GM18951 (cell line): Measurements from ENCODE around the gene CBLL1.

Source experiments
- POLR2A ChIP-seq: IDR thresholded peaks from 4 replicates; pipeline ENCODE4 v1.6.1; 2011; ENCODE audit warnings: mild to moderate bottlenecking; ENCODE audit not compliant: insufficient read length, insufficient read depth; ENCODE audit errors: extremely low read depth
- in situ Hi-C: fragments of 300-500 bp; cut with MboI; formaldehyde crosslinking; loops from one replicate; pipeline ENCODE4 v1.12.0; 2022; ENCODE audit warnings: low sequenced_read_pairs, mixed read lengths, inconsistent platforms; ENCODE audit not compliant: unreplicated experiment

Gene CBLL1, protein sequence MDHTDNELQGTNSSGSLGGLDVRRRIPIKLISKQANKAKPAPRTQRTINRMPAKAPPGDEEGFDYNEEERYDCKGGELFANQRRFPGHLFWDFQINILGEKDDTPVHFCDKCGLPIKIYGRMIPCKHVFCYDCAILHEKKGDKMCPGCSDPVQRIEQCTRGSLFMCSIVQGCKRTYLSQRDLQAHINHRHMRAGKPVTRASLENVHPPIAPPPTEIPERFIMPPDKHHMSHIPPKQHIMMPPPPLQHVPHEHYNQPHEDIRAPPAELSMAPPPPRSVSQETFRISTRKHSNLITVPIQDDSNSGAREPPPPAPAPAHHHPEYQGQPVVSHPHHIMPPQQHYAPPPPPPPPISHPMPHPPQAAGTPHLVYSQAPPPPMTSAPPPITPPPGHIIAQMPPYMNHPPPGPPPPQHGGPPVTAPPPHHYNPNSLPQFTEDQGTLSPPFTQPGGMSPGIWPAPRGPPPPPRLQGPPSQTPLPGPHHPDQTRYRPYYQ

DNA sequence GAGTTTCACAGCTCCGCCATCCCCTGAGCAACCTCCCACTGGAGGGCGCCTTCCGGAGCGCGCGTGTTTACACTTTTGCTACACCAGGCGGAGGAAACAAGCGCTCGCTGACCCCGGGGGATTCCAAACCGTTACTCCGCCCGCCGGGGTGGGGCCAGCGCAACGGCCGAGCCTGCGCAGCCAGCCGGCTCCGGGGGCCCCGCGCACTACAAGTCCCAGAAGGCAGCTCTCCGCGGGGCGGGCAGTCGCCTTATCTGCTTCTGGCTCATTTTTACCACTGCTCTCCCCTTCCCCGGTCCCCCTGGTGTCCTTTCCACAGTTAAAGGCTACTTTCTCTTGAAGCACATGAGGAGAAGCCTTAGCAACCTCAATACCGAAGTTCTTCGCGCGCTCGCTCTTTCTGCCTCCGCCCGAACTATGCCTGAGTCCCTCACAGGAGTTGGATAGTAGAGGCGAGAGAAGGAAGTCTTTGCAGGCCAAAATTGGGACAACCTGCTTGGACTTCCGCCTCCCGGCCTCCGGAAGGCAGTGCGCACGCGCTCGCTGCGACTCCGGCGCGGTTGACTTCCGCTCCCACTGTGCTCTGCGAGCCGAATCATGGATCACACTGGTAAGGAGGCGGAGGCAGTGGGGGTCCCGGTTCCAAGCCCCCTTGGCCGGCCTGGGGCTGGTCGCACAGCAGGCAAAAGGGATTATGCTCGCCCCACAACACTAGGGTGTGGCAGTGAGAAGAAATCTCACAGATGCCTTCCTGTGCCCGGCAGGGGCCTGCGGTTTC is at the start of gene CBLL1:
CBLL1 (plus strand) TSS at position 576 of the 778 bp plus-strand sequence; CDS start at position 598, 22 bp downstream.
- TF ChIP-seq POLR2A, result peak; percentile 84
- in situ Hi-C loops, result no loop called here

DNA sequence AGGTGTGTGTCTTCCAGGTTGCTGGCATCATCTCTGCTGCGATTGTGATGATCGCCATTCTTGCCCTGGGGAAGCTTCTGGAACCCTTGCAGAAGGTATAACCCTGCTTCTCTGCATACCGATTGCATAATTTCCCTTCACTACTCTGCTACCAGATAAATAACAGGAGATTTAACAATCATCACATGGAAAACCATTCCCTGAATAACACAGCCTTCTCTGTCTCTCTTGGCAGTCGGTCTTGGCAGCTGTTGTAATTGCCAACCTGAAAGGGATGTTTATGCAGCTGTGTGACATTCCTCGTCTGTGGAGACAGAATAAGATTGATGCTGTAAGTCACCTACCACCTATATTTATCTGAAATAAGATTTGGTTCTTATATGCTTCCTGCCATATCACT is 49.6 kb upstream of the CBLL1 start:
- no peak for TF ChIP-seq POLR2A
- in situ Hi-C loops, result no loop called here

GRCh38 chr7:107696330-107696946 is 47.5 kb upstream of the CBLL1 start:
- no peak for TF ChIP-seq POLR2A
- in situ Hi-C loops, result no loop called here

DNA sequence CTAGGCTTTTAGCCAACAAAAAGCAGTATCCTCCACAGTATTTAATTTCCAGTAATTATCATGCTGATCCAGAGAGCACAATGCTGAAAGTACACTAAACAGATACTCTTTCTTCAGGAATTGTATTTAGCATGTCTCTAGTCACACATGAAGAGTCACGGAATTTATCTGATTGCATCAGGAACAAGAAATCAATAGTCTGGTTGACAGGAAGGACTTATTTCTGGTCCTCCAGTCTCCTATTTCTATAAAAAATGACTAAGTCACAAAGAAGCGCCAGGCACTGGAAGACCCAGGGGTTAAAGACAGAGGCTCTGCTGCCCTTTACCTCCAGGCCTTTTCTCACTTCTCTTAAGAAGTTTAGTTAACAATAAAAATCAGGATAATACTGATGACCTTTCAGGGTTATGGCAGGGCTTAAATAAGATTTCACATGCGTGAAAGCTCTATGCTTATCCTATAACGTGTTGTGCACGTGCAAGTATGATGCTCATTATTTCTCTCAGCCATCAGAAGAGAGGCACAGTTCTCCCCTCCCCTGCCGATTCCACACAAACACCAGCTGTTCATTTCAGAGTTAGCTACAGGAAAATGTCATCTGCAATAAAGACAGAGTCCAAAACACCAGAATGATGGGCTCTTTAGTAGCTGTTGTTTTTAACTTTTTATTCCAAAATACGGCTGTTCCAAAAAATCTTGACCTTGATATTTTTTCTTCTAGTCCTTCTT is 46.5 kb upstream of the CBLL1 start:
- in situ Hi-C loops, result no loop called here
- TF ChIP-seq POLR2A, result no peak

- in situ Hi-C loops, result loop anchor here (25.0 kb wide), 1 partner anchor 488 kb away; no protein-coding TSS in a partner anchor
- TF ChIP-seq POLR2A, result no peak
These were observed 43.4 kb upstream of the CBLL1 start for GRCh38 chr7:107700570-107700969.

GRCh38 chr7:107701191-107701590 is 42.8 kb upstream of the CBLL1 start:
- TF ChIP-seq POLR2A, result no peak
- in situ Hi-C loops, result loop anchor here (25.0 kb wide), 1 partner anchor 489 kb away; no protein-coding TSS in a partner anchor

DNA sequence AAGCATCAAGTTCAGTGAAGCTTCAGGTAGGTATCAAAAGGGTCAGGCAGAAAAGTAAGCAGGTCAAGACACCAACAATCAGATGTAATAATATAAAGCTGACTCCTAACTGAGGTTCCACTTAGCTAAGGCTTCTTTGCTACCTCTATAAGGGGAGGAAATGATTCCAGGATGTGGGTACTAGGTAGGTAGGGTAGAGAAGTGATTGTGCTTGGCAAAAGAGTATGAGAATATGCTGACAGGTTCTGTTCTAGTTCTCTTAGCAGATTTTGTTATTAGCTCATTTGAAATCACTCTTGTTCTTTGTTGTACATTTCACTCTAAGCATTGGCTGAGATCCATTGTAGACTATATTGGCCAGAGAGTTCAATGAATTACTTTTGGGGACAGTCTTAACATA is 40.7 kb upstream of the CBLL1 start:
- TF ChIP-seq POLR2A, result no peak
- in situ Hi-C loops, result loop anchor here (25.0 kb wide), 1 partner anchor 491 kb away; no protein-coding TSS in a partner anchor

GRCh38 chr7:107703872-107704271 is 40.1 kb upstream of the CBLL1 start:
- in situ Hi-C loops, result loop anchor here (25.0 kb wide), 1 partner anchor 492 kb away; no protein-coding TSS in a partner anchor
- TF ChIP-seq POLR2A, result no peak

DNA sequence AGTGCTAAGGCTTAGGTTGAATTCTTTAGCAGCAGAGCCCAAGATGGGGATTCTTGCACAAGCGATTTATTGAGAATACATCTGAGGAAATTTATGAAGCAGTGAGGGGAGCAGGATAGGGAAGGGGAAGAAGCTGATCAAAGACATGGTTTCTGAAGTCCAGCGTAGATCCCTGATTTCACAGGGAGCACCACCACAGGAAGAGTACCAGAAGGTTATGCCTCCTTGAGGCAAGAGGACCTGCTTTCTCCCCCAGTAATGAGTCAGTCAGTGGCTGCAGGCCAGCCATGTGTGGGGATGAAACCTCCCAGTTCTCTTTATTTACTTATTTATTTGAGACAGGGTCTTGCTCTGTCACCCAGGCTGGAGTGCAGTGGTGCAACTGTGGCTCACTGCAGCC is 35.0 kb upstream of the CBLL1 start:
- no peak for TF ChIP-seq POLR2A
- in situ Hi-C loops, result loop anchor here (25.0 kb wide), 1 partner anchor 497 kb away; no protein-coding TSS in a partner anchor

DNA sequence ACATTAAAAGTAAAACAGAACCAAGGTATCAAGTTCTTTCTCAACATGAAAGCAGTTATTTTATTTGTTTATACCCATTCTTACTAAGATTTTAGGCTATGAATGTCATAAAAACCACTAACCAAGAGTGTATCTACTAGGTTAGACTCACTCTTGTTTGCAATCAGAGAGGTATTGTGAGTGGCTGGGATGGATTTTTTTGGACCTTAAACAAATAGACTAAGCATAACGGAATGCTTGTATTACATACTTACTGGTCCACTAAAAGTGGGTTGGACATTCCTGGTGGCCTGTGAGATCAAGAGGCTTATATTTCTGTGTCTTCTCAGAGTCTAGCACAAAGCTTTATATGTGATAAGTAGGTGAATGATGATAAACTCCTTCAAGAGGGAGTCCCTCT is 32.6 kb upstream of the CBLL1 start:
- TF ChIP-seq POLR2A, result no peak
- in situ Hi-C loops, result loop anchor here (25.0 kb wide), 1 partner anchor 499 kb away; no protein-coding TSS in a partner anchor

DNA sequence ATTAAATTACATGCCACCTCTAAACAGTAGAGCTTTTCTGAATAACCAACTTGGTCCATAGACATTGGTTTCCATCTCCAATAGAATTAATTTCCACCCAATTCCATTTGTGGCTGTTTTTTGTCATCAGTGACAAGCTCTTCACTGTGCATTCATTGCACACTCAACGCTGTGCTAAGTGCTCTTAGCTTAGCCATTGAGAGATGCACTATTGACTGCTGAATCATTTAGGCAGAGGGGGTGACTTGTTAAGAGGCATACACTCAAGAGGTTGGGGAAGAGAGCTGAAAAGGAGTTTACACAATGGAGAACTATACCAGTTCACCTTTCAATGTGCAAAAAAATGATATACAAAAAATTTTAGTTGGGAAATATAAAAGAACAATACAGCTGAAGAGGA is 31.9 kb upstream of the CBLL1 start:
- TF ChIP-seq POLR2A, result no peak
- in situ Hi-C loops, result loop anchor here (25.0 kb wide), 1 partner anchor 500 kb away; no protein-coding TSS in a partner anchor

GRCh38 chr7:107712896-107713295 is 31.0 kb upstream of the CBLL1 start:
- no peak for TF ChIP-seq POLR2A
- in situ Hi-C loops, result loop anchor here (25.0 kb wide), 1 partner anchor 501 kb away; no protein-coding TSS in a partner anchor

GRCh38 chr7:107715531-107715930 is 28.4 kb upstream of the CBLL1 start:
- TF ChIP-seq POLR2A, result no peak
- in situ Hi-C loops, result loop anchor here (25.0 kb wide), 1 partner anchor 503 kb away; no protein-coding TSS in a partner anchor
